H1 (cell line): ENCODE data around the gene ITGA11. TPM values are rescaled to one million over a fixed set of nuclear protein-coding genes. Genes with fewer than 3 reads are reported as not detected.

Source experiments
- CTCF ChIA-PET: fragments of 300-600 bp; sonication (Branson Sonifier 250); formaldehyde crosslinking; loops from one replicate; lab custom pipeline; 2021; ENCODE audit not compliant: partially characterized antibody; lab: Charles Lee
- POLR2A ChIA-PET: fragments of 300-600 bp; sonication (Branson Sonifier 250); formaldehyde crosslinking; loops from one replicate; lab custom pipeline; 2021; ENCODE audit warnings: inconsistent platforms; ENCODE audit not compliant: partially characterized antibody; lab: Charles Lee
- DNase-seq, 2 experiments: peaks; one replicate each; pipeline versions ENCODE4 v3.0.0 to v3.0.0-alpha.2; 2010 to 2022; ENCODE audit warnings: low spot score in 2 of 2, low read depth in 1 of 2, mixed read lengths in 1 of 2
- FAIRE-seq: peaks from 2 replicates; lab custom pipeline; 2011; peaks lifted over from hg19 to GRCh38; lab: Jason Lieb, UNC
- H2AFZ ChIP-seq: 2 replicates; pipeline ENCODE4 v1.8.1; 2012; ENCODE audit warnings: low read length, inconsistent platforms
- H2AK5ac ChIP-seq: 2 replicates; pipeline ENCODE4 v1.6.1; 2013; ENCODE audit warnings: low read depth, low read length
- H2BK120ac ChIP-seq: replicated peaks from 2 replicates; pipeline ENCODE3; 2013; ENCODE audit warnings: low read depth, low read length, inconsistent platforms
- H2BK12ac ChIP-seq: 2 replicates; pipeline ENCODE4 v1.6.1; 2013; ENCODE audit warnings: low read depth, low read length
- H2BK15ac ChIP-seq: 2 replicates; pipeline ENCODE4 v1.6.1; 2013; ENCODE audit warnings: low read length
- H2BK20ac ChIP-seq: 2 replicates; pipeline ENCODE4 v1.6.1; 2013; ENCODE audit warnings: low read length
- H2BK5ac ChIP-seq: 2 replicates; pipeline ENCODE4 v1.6.1; 2013; ENCODE audit warnings: low read depth, low read length
- H3K14ac ChIP-seq: 2 replicates; pipeline ENCODE4 v1.6.1; 2013; ENCODE audit warnings: inconsistent platforms; ENCODE audit not compliant: insufficient read length
- H3K18ac ChIP-seq: 2 replicates; pipeline ENCODE4 v1.6.1; 2013; ENCODE audit warnings: low read length; ENCODE audit errors: extremely low read depth
- H3K23ac ChIP-seq: 2 replicates; pipeline ENCODE4 v1.6.1; 2013; ENCODE audit warnings: inconsistent platforms; ENCODE audit not compliant: insufficient read length
- H3K23me2 ChIP-seq: 2 replicates; pipeline ENCODE4 v1.6.1; 2013; ENCODE audit warnings: low read depth, low read length
- H3K27ac ChIP-seq: 2 replicates; pipeline ENCODE4 v1.6.1; 2011; ENCODE audit warnings: low read depth, low read length, inconsistent platforms
- H3K27me3 ChIP-seq, 4 experiments: replicated peaks in 1 of 4; 1 replicate in 1 of 4; 2 replicates in 3 of 4; pipeline versions ENCODE4 v1.6.1 to v1.8.1; 2011 to 2013; ENCODE audit warnings: low read length in 3 of 4, mild to moderate bottlenecking in 3 of 4, inconsistent platforms in 2 of 4, mixed read lengths in 2 of 4, moderate library complexity in 1 of 4; ENCODE audit not compliant: control insufficient read depth in 3 of 4, insufficient read depth in 3 of 4; ENCODE audit errors: extremely low read depth in 1 of 4
- H3K36me3 ChIP-seq, 4 experiments: 2 replicates each; pipeline versions ENCODE4 v1.6.1 to v1.8.1; 2011 to 2013; ENCODE audit warnings: mild to moderate bottlenecking in 4 of 4, low read length in 3 of 4, moderate library complexity in 2 of 4, control low read depth in 1 of 4, inconsistent platforms in 1 of 4; ENCODE audit not compliant: insufficient read depth in 4 of 4, control insufficient read depth in 2 of 4
- H3K4ac ChIP-seq: replicated peaks from 2 replicates; pipeline ENCODE3; 2013; ENCODE audit warnings: low read length, low read depth, mixed read lengths, inconsistent platforms; ENCODE audit not compliant: insufficient read length
- H3K4me1 ChIP-seq, 4 experiments: replicated peaks in 1 of 4; 1 replicate in 1 of 4; 2 replicates in 3 of 4; pipeline versions ENCODE4 v1.6.1 to v1.8.1; 2011 to 2013; ENCODE audit warnings: low read length in 3 of 4, inconsistent platforms in 2 of 4, mixed read lengths in 1 of 4; ENCODE audit not compliant: insufficient read depth in 4 of 4, control insufficient read depth in 3 of 4
- H3K4me2 ChIP-seq, 2 experiments: 2 replicates each; pipeline versions ENCODE4 v1.6.1 to v1.8.1; 2011 to 2013; ENCODE audit warnings: low read depth in 2 of 2, low read length in 2 of 2, control low read depth in 1 of 2, inconsistent platforms in 1 of 2, mild to moderate bottlenecking in 1 of 2; ENCODE audit not compliant: insufficient read depth in 1 of 2
- H3K4me3 ChIP-seq, 4 experiments: fragments of 200-600, 300-600 bp in 1 of 4; sonication (generic), shearing (Covaris generic), sonication (Bioruptor Twin) in 1 of 4; 2 replicates each; pipeline versions ENCODE4 v1.5.1 to v1.8.1; 2011 to 2016; ENCODE audit warnings: low read length in 4 of 4, low read depth in 3 of 4, control low read depth in 2 of 4, inconsistent platforms in 2 of 4, mild to moderate bottlenecking in 2 of 4, mixed read lengths in 1 of 4, moderate library complexity in 1 of 4; ENCODE audit not compliant: insufficient read depth in 2 of 4; ENCODE audit errors: extremely low read depth in 1 of 4
- H3K56ac ChIP-seq: replicated peaks from 2 replicates; pipeline ENCODE3; 2013; ENCODE audit warnings: low read depth, mild to moderate bottlenecking, mixed read lengths, low read length, inconsistent platforms; ENCODE audit not compliant: insufficient read length
- H3K79me1 ChIP-seq: 2 replicates; pipeline ENCODE4 v1.6.1; 2013; ENCODE audit warnings: low read depth, low read length, control low read depth
- H3K79me2 ChIP-seq, 2 experiments: 2 replicates each; pipeline versions ENCODE4 v1.6.1 to v1.8.1; 2012 to 2013; ENCODE audit warnings: low read length in 2 of 2, mild to moderate bottlenecking in 2 of 2, inconsistent platforms in 1 of 2; ENCODE audit not compliant: insufficient read depth in 2 of 2, control insufficient read depth in 1 of 2
- H3K9ac ChIP-seq, 4 experiments: replicated peaks in 1 of 4; 1 replicate in 1 of 4; 2 replicates in 3 of 4; pipeline versions ENCODE4 v1.6.1 to v1.8.1; 2011 to 2013; ENCODE audit warnings: low read depth in 3 of 4, low read length in 3 of 4, control low read depth in 2 of 4, mild to moderate bottlenecking in 2 of 4, moderate library complexity in 2 of 4, inconsistent platforms in 1 of 4; ENCODE audit errors: extremely low read depth in 1 of 4
- H3K9me3 ChIP-seq, 2 experiments: 2 replicates each; pipeline versions ENCODE4 v1.6.1 to v1.8.1; 2012 to 2013; ENCODE audit warnings: mild to moderate bottlenecking in 2 of 2, moderate library complexity in 2 of 2, control low read depth in 1 of 2, inconsistent platforms in 1 of 2, low read depth in 1 of 2, low read length in 1 of 2, mixed read lengths in 1 of 2; ENCODE audit not compliant: insufficient read depth in 2 of 2
- H4K20me1 ChIP-seq, 2 experiments: replicated peaks in 1 of 2; 2 replicates each; pipeline versions ENCODE3 to v1.8.1; 2011 to 2013; ENCODE audit warnings: inconsistent platforms in 2 of 2, low read length in 2 of 2, mild to moderate bottlenecking in 1 of 2; ENCODE audit not compliant: insufficient read depth in 2 of 2, control insufficient read depth in 1 of 2
- H4K5ac ChIP-seq: 2 replicates; pipeline ENCODE4 v1.6.1; 2013; ENCODE audit warnings: low read length, low read depth, mixed read lengths, inconsistent platforms; ENCODE audit not compliant: insufficient read length
- H4K8ac ChIP-seq: 2 replicates; pipeline ENCODE4 v1.8.0; 2013; ENCODE audit warnings: mild to moderate bottlenecking, moderate library complexity, low read length, inconsistent platforms; ENCODE audit not compliant: insufficient read depth; ENCODE audit errors: extremely low read depth
- H4K91ac ChIP-seq: replicated peaks from 2 replicates; pipeline ENCODE3; 2013; ENCODE audit warnings: low read length, mixed read lengths, inconsistent platforms; ENCODE audit not compliant: insufficient read length
- BACH1 ChIP-seq: IDR thresholded peaks from 2 replicates; pipeline ENCODE4 v1.6.1; 2012; ENCODE audit warnings: low read length, improper control_type of control experiment
- CBX5 ChIP-seq: fragments of 300-800, 300-1000 bp; sonication (generic); IDR thresholded peaks from 2 replicates; pipeline ENCODE4 v1.7.1; 2016; ENCODE audit warnings: antibody characterized with exemption, low read length, low read depth
- EP300 ChIP-seq, 2 experiments: IDR thresholded peaks; 1 replicate in 1 of 2; 2 replicates in 1 of 2; pipeline ENCODE4 v1.6.1; 2011 to 2012; ENCODE audit warnings: low read depth in 2 of 2, low read length in 2 of 2, mild to moderate bottlenecking in 2 of 2, borderline replicate concordance in 1 of 2, inconsistent platforms in 1 of 2, moderate library complexity in 1 of 2
- GABPA ChIP-seq: IDR thresholded peaks from 2 replicates; pipeline ENCODE4 v1.6.1; 2011; ENCODE audit warnings: mild to moderate bottlenecking, low read length, moderate library complexity, borderline replicate concordance; ENCODE audit not compliant: insufficient read depth
- SP4 ChIP-seq: IDR thresholded peaks from 2 replicates; pipeline ENCODE4 v1.6.1; 2012; ENCODE audit warnings: low read length, inconsistent platforms
- WGBS, 2 experiments: shearing (Covaris generic) in 1 of 2; methylation state at CpG; one replicate each; pipeline versions ENCODE4 v1.1.6 to v1.1.7; 2013 to 2015; ENCODE audit warnings: low lambda C conversion rate in 2 of 2, mixed read lengths in 2 of 2, inconsistent platforms in 1 of 2, low coverage in 1 of 2, missing lambda C conversion rate in 1 of 2; ENCODE audit not compliant: insufficient replicate concordance in 2 of 2, insufficient coverage in 1 of 2, insufficient read length in 1 of 2; ENCODE audit errors: extremely low coverage in 1 of 2, missing lambda C conversion rate in 1 of 2; 5-methylcytosine and 5-hydroxymethylcytosine counted together
- polyA plus RNA-seq, 7 experiments: library from polyadenylated mRNA; depleted of rRNA in 3 of 7; stranded (reverse) in 5 of 7; unstranded in 2 of 7; fragments of >200 nt in 5 of 7; fragments of 200-250 nt in 2 of 7; gene quantifications; 1 replicate in 5 of 7; 2 replicates in 1 of 7; 4 replicates in 1 of 7; pipeline versions ENCODE4 v1.2.1 to v1.2.3, GENCODE V29; 2011 to 2013; ENCODE audit warnings: missing spikeins in 2 of 7, mixed read lengths in 2 of 7
- total RNA-seq: library from RNA; stranded (reverse); fragmentation: NEBNext Ultra II Directional; extraction: Animal tissue kit (Norgen Biotek cat#: 25700); gene quantifications from 2 replicates; pipeline ENCODE4 v1.2.1, GENCODE V29; 2021
- TF ChIP-seq, protein P1 (sequence below): IDR thresholded peaks from 2 replicates; pipeline ENCODE4 v1.6.1; 2011; ENCODE audit warnings: low read length, improper control_type of control experiment

The ITGA11 gene
- total and polyA plus RNA-seq, 2 of the 8 experiments (the other 6 are each of a cell fraction or from before 2014, with no cell fraction given), result 0.05 to 0.06 TPM

DNA sequence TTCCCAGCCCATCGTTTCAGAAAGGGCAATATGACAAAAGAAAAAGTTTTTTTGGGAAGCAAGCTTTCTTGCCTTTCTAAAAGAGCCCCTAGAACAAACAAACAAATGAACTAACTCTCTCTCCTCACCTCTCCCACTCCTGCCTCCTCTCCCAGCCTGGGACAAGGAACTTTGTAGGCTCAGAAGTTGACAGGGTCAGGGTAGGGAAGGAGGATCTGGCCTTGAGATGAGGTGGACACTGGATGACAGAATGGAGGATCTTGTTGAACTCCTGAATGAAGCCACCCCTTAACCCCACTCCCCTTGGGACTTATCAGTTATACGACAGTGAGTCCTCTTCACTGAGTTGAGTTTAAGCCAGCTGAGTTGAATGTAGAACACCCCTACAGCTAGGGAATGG is 1.6 kb upstream of the ITGA11 start:
- Histone ChIP-seq H2AK5ac (no peak overlapping the region), H2BK20ac (no peak overlapping the region), H3K27ac (no peak overlapping the region), H3K56ac (no peak overlapping the region), H3K36me3 (no peaks in the 10 kb centered on the region)
- TF ChIP-seq, protein P1, sequence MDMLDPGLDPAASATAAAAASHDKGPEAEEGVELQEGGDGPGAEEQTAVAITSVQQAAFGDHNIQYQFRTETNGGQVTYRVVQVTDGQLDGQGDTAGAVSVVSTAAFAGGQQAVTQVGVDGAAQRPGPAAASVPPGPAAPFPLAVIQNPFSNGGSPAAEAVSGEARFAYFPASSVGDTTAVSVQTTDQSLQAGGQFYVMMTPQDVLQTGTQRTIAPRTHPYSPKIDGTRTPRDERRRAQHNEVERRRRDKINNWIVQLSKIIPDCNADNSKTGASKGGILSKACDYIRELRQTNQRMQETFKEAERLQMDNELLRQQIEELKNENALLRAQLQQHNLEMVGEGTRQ, result no peak
- TF ChIP-seq EP300 (IDR thresholded peaks at IDR 0.05; ENCODE audit: borderline replicate concordance in 1 of 2, low read depth in 2 of 2, low read length in 2 of 2) (no peak), BACH1 (no peak), GABPA (no peak), CBX5 (no peak), SP4 (no peak)
- TF ChIP-seq, all 59 proteins: peak for 0
- CTCF ChIA-PET, result interaction anchor here (1.2 to 1.4 kb wide), 2 partner anchors 9 to 18 kb away, joined by 3 to 4 read pairs; no protein-coding TSS in a partner anchor
- H3K9ac ChIP-seq, result no peak overlapping the region
- 0 out of 2 replicates have a peak overlapping the region, but pooled peaks have one; percentile 77 for H2BK15ac ChIP-seq
- H3K4me2 ChIP-seq, result no peak overlapping the region; a peak in 1 of 4 replicates
- no peak overlapping the region for H3K4ac ChIP-seq
- H4K20me1 ChIP-seq, result peaks cover 2 to 3% of the 10 kb centered on the region in 2 experiments
- H3K9me3 ChIP-seq, result no peaks in the 10 kb centered on the region
- no peak overlapping the region; the same call in 1 of the 2 replicates for H4K8ac ChIP-seq
- no peak overlapping the region for H3K18ac ChIP-seq
- WGBS, 2 experiments, result 73% methylated on average over 2 of the region's 2 CpGs; no CpG with 5 or more reads in 1 of the 2 experiments
- H3K23ac ChIP-seq, result no peak overlapping the region
- H3K79me1 ChIP-seq, result no peaks in the 10 kb centered on the region
- H3K4me1 ChIP-seq, result peaks cover 0 to 5% (median 2%) of the 10 kb centered on the region in 4 experiments; a peak in 4 of 7 replicates
- H2BK5ac ChIP-seq, result no peak overlapping the region
- H3K23me2 ChIP-seq, result peaks cover 8% of the 10 kb centered on the region; the same call in 1 of the 2 replicates
- no peak overlapping the region; the same call in 1 of the 2 replicates for H2AFZ ChIP-seq
- FAIRE-seq, result no peak
- DNase-seq, result peak in 1 of 2 experiments; percentile 13
- H4K91ac ChIP-seq, result no peak overlapping the region
- peaks cover 32 to 52% (median 51%) of the 10 kb centered on the region in 4 experiments for H3K27me3 ChIP-seq
- no peak overlapping the region for H3K4me3 ChIP-seq
- no peak overlapping the region for H2BK12ac ChIP-seq
- POLR2A ChIA-PET, result no interaction called here
- H2BK120ac ChIP-seq, result no peak overlapping the region
- no peak overlapping the region for H4K5ac ChIP-seq
- no peak overlapping the region for H3K14ac ChIP-seq
- no peaks in the 10 kb centered on the region for H3K79me2 ChIP-seq
